Measurements from ENCODE around the gene ARRB2.
A peak's percentile ranks its signal among the peaks of the same experiment; 100 is the strongest.
"Not testable (repeated sequence)": the region's sequence is repeated elsewhere in the genome, so short reads cannot be mapped to it uniquely, and the experiment has no call there.

ARRB2 gene

DNA sequence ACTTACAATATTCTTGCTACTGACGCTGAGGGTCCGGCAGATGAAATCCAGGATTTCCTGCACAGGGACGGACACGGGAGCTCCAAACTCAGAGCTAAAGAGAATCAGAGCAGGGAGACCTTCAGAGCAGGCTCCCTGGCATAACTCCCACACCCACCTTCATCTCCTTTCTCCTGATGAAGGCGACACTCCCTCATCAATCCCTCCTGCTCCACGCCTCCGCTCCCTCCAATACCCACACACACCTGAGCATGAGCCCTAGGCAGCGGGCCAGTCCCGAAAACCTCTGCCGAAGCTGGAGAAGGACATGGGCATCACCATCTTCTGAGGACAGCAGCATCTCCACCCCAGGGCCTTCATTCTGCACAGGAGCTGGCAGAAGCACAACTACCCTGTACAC is 34.6 kb upstream of the ARRB2 start:
- peaks cover 57% of the 10 kb centered on the region for H3K36me3 ChIP-seq (ENCODE audit: insufficient read depth, low read length)
- no peaks in the 10 kb centered on the region for H3K27me3 ChIP-seq (ENCODE audit: control insufficient read depth, insufficient read depth, low read length)
- no peak overlapping the region for H3K4me3 ChIP-seq (ENCODE audit: low read length)
- H3K4me2 ChIP-seq (ENCODE audit: low read length): no peak overlapping the region
- H3K9me3 ChIP-seq (replicated peaks; ENCODE audit: low read length): no peaks in the 10 kb centered on the region
- H3K4me1 ChIP-seq (ENCODE audit: control insufficient read depth, insufficient read depth, low read length): peaks cover 21% of the 10 kb centered on the region
- H3K9ac ChIP-seq (ENCODE audit: low read depth, low read length): no peak overlapping the region

DNA sequence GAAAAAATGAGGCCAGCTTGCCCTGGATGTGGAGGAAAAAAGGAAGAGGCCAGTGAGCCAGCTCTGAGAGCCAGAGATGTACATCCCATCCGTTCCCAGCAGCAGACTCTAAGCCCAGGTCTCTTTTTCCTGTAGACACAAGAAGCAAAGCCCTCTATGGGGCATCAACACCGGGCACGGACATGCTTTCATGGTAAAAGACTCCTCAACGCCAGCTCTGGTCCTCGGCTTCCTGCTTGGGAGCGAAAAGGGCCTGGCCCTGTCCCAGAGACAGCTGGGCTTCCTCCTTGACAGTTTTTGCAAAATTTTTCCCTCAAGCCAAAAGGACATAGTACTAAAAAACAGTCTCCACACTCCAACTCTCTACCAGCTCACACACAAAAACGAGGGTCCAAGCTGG is 33.6 kb upstream of the ARRB2 start:
- Histone ChIP-seq H3K4me1 (ENCODE audit: control insufficient read depth, insufficient read depth, low read length) (peaks cover 21% of the 10 kb centered on the region), H3K9me3 (replicated peaks; ENCODE audit: low read length) (no peaks in the 10 kb centered on the region), H3K27me3 (ENCODE audit: control insufficient read depth, insufficient read depth, low read length) (no peaks in the 10 kb centered on the region), H3K4me2 (ENCODE audit: low read length) (no peak overlapping the region), H3K36me3 (ENCODE audit: insufficient read depth, low read length) (peaks cover 51% of the 10 kb centered on the region), H3K4me3 (ENCODE audit: low read length) (no peak overlapping the region), H3K9ac (ENCODE audit: low read depth, low read length) (no peak overlapping the region)

DNA sequence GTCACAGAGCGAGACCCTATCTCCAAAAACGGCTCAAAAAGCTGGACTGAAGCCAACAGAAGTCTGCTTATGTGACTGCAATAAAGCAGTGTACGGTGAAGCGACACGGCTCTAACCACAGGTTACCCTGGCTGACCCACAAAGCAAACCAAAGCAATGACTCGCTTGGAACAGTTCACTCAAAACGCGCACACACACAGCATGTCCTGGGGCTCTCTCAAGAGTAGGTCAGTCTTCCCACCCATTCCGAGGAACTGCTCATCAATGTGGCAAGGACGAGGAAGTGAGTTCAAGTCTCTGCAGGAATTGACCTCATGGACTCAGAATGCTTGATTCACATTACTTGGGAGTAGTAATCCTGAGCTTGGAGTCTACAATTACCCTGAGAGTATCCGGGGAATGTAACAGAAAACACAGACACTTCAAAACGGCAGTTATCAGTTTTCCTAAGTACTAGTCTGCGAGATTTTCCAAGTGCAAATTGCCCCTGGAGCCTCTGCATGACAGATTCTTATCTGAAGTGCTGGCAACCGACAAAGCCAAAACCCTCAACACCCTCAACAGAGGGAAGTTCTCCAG is 31.9 kb upstream of the ARRB2 start:
- Histone ChIP-seq H3K4me1 (ENCODE audit: control insufficient read depth, insufficient read depth, low read length) (peaks cover 21% of the 10 kb centered on the region), H3K27me3 (ENCODE audit: control insufficient read depth, insufficient read depth, low read length) (no peaks in the 10 kb centered on the region), H3K9ac (ENCODE audit: low read depth, low read length) (peak overlapping the region; percentile 12), H3K4me3 (ENCODE audit: low read length) (no peak overlapping the region), H3K4me2 (ENCODE audit: low read length) (peak overlapping the region; percentile 35), H3K9me3 (replicated peaks; ENCODE audit: low read length) (no peaks in the 10 kb centered on the region), H3K36me3 (ENCODE audit: insufficient read depth, low read length) (peaks cover 54% of the 10 kb centered on the region)

DNA sequence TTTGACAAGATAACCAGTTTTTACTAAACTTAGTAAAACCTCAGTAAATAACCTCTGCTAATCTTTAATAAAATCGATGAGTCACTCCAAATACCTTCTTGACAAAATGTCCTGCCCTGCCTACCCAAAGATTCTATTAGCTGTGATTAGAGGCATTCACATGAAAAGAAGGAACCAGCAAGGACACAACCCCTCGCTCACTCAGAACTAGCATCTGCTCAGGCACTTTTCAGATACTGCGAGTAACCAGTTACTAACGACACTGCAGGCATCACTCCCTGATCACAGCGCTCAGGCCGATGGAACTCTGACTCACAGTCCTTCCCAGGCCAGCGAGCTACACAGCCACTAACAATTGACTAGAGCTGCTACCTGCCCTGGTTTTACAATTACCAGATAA is 30.8 kb upstream of the ARRB2 start:
- Histone ChIP-seq H3K36me3 (ENCODE audit: insufficient read depth, low read length) (peaks cover 45% of the 10 kb centered on the region), H3K9me3 (replicated peaks; ENCODE audit: low read length) (no peaks in the 10 kb centered on the region), H3K4me2 (ENCODE audit: low read length) (no peak overlapping the region), H3K4me3 (ENCODE audit: low read length) (no peak overlapping the region), H3K4me1 (ENCODE audit: control insufficient read depth, insufficient read depth, low read length) (peaks cover 21% of the 10 kb centered on the region), H3K27me3 (ENCODE audit: control insufficient read depth, insufficient read depth, low read length) (no peaks in the 10 kb centered on the region), H3K9ac (ENCODE audit: low read depth, low read length) (no peak overlapping the region)

DNA sequence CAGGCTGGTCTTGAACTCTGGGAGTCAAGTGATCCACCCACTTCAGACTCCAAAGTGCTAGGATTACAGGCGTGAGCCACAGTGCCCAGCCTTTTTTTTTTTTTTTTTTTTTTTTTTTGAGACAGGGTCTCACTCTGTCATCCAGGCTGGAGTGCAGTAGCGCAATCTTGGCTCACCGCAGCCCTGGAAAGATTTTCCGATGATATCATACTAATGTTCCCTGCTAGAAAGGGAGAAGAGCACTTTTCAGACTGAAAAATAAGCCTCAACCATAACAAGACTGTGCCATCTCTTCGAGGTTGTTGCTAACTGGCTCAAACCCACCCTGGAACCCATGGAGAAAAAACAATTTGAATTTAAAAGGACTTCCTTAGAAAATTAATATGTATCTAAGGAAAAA is 26.7 kb upstream of the ARRB2 start:
- Histone ChIP-seq H3K36me3 (ENCODE audit: insufficient read depth, low read length) (peaks cover 22% of the 10 kb centered on the region), H3K4me1 (ENCODE audit: control insufficient read depth, insufficient read depth, low read length) (peaks cover 14% of the 10 kb centered on the region)
- not testable (repeated sequence) for H3K9me3 ChIP-seq (replicated peaks; ENCODE audit: low read length); H3K4me3 ChIP-seq (ENCODE audit: low read length); H3K4me2 ChIP-seq (ENCODE audit: low read length); H3K9ac ChIP-seq (ENCODE audit: low read depth, low read length); H3K27me3 ChIP-seq (ENCODE audit: control insufficient read depth, insufficient read depth, low read length)

DNA sequence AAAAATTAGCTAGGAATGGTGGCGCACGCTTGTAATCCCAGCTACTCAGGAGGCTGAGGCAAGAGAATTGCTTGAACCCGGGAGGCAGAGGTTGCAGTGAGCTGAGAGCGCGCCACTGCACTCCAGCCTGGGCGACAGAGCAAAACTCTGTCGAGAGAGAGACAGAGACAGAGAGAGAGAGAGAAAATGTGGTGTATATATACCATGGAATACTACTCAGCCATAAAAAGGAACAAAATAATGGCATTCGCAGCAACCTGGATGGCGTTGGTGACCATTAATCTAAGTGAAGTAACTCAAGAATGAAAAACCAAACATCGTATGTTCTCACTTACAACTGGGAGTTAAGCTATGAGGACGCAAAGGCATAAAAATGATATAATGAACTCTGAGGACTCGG is 20.6 kb upstream of the ARRB2 start:
- H3K4me1 ChIP-seq (ENCODE audit: control insufficient read depth, insufficient read depth, low read length); H3K9me3 ChIP-seq (replicated peaks; ENCODE audit: low read length); H3K36me3 ChIP-seq (ENCODE audit: insufficient read depth, low read length); H3K27me3 ChIP-seq (ENCODE audit: control insufficient read depth, insufficient read depth, low read length); H3K4me2 ChIP-seq (ENCODE audit: low read length); H3K4me3 ChIP-seq (ENCODE audit: low read length); H3K9ac ChIP-seq (ENCODE audit: low read depth, low read length): not testable (repeated sequence)

DNA sequence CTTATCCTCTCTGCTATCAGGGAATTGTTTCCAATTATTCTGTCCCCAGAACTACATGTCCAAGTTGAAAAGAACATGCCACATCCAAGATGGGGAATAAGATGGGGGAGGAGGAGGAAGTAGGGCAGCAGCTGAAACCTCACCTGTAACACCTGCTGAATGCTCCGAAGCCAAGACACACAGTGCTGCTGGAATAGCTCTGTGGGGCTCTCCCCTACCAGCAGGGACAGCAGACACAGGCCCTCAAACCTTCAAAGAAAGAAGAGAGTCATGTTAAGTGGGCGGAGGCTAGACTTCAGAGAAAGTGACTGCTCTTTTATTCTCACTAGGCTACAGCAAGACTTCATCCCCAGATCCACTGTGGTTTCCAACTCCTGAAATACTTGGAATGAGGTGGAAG is 19.7 kb upstream of the ARRB2 start:
- Histone ChIP-seq H3K4me1 (ENCODE audit: control insufficient read depth, insufficient read depth, low read length) (no peaks in the 10 kb centered on the region), H3K4me2 (ENCODE audit: low read length) (no peak overlapping the region), H3K9ac (ENCODE audit: low read depth, low read length) (no peak overlapping the region), H3K4me3 (ENCODE audit: low read length) (no peak overlapping the region), H3K27me3 (ENCODE audit: control insufficient read depth, insufficient read depth, low read length) (no peaks in the 10 kb centered on the region), H3K36me3 (ENCODE audit: insufficient read depth, low read length) (peaks cover 9% of the 10 kb centered on the region), H3K9me3 (replicated peaks; ENCODE audit: low read length) (no peaks in the 10 kb centered on the region)

DNA sequence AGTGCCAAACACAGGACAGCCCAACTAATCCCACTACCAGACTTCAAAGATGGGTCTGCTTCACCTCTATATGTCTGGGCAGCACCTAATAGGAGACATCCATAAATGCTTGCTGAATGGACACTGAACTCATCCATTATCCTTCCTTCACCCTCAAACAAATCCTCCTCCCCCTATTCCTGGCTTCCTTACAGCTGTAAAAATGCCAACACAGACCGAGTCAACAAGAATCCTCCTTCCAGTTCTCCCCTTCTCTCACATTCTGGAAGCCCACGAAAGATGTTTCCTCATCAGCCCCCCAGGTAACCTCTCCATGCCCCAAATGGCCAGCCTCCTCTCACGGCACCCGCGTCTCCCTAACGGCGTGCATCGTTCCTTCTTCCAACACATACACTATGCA is 18.7 kb upstream of the ARRB2 start:
- H3K4me3 ChIP-seq (ENCODE audit: low read length): no peak overlapping the region
- H3K27me3 ChIP-seq (ENCODE audit: control insufficient read depth, insufficient read depth, low read length): no peaks in the 10 kb centered on the region
- no peaks in the 10 kb centered on the region for H3K4me1 ChIP-seq (ENCODE audit: control insufficient read depth, insufficient read depth, low read length)
- H3K9ac ChIP-seq (ENCODE audit: low read depth, low read length): no peak overlapping the region
- H3K4me2 ChIP-seq (ENCODE audit: low read length): no peak overlapping the region
- peaks cover 14% of the 10 kb centered on the region for H3K36me3 ChIP-seq (ENCODE audit: insufficient read depth, low read length)
- no peaks in the 10 kb centered on the region for H3K9me3 ChIP-seq (replicated peaks; ENCODE audit: low read length)

DNA sequence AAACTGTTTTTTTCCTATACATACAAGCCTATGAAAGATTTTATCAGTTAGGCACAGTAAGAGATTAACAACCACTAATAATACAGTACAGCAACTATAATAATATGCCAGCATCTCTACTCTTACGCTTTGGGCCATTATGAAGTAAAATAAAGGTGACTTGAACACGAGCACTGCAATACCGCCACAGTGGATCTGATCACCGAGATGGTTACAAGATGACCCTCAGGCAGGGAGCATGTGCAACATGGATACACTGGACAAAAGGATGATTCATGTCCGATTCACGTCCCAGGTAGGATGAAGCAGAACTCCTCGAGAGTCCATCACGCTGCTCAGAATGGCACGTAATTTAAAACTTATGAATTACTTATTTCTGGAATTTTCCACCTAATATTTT is 17.0 kb upstream of the ARRB2 start:
- peaks cover 13% of the 10 kb centered on the region for H3K36me3 ChIP-seq (ENCODE audit: insufficient read depth, low read length)
- no peaks in the 10 kb centered on the region for H3K27me3 ChIP-seq (ENCODE audit: control insufficient read depth, insufficient read depth, low read length)
- no peaks in the 10 kb centered on the region for H3K9me3 ChIP-seq (replicated peaks; ENCODE audit: low read length)
- H3K9ac ChIP-seq (ENCODE audit: low read depth, low read length): no peak overlapping the region
- H3K4me1 ChIP-seq (ENCODE audit: control insufficient read depth, insufficient read depth, low read length): no peaks in the 10 kb centered on the region
- H3K4me2 ChIP-seq (ENCODE audit: low read length): no peak overlapping the region
- H3K4me3 ChIP-seq (ENCODE audit: low read length): no peak overlapping the region

DNA sequence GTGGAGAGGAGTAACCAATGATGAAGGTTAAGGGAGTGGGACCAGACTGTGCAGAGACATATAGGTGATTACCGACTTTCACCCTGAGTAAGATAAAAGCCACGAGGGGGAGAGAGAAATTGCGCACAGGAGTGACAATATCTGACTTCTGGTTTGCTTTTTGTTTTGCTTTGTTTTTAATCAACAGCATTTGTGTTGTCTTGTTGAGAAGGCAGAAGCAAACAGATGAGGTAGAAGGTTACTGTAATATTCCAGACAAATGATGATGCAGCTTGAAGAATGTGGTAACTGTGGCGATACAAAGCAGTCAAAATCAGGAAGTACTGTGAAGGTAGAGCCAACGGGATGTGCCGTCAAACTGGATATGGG is 14.0 kb upstream of the ARRB2 start:
- Histone ChIP-seq H3K9ac (ENCODE audit: low read depth, low read length) (no peak overlapping the region), H3K9me3 (replicated peaks; ENCODE audit: low read length) (no peaks in the 10 kb centered on the region), H3K36me3 (ENCODE audit: insufficient read depth, low read length) (peaks cover 13% of the 10 kb centered on the region), H3K4me3 (ENCODE audit: low read length) (no peak overlapping the region), H3K4me2 (ENCODE audit: low read length) (no peak overlapping the region), H3K27me3 (ENCODE audit: control insufficient read depth, insufficient read depth, low read length) (no peaks in the 10 kb centered on the region), H3K4me1 (ENCODE audit: control insufficient read depth, insufficient read depth, low read length) (no peaks in the 10 kb centered on the region)

DNA sequence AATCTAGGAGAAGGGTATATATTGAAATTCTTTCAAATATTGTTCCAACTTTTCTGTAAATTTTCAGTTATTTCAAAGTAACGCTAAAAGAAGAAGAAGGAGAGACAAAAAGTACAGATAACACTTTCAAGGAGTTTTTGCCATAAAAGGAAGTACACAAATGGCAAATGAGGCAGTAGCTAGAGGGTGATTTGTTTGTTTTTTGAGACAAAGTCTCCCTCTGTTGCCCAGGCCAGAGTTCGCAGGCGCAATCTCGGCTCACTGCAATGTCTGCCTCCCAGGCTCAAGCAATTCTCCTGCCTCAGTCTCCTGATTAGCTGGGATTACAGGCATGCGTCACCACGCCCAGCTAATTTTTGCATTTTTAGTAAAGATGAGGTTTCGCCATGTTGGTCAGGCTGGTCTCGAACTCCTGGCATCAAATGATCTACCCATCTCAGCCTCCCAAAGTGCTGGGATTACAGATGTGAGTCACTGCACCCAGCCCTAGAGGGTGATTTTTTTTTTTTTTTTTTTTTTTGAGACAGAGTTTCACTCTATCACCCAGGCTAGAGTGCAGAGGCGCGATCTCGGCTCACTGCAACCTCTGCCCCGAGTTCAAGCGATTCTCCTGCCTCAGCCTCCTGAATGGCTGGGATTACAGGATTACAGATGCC is 10.9 kb upstream of the ARRB2 start:
- not testable (repeated sequence) for H3K9ac ChIP-seq (ENCODE audit: low read depth, low read length); H3K9me3 ChIP-seq (replicated peaks; ENCODE audit: low read length); H3K4me2 ChIP-seq (ENCODE audit: low read length); H3K4me3 ChIP-seq (ENCODE audit: low read length); H3K36me3 ChIP-seq (ENCODE audit: insufficient read depth, low read length); H3K27me3 ChIP-seq (ENCODE audit: control insufficient read depth, insufficient read depth, low read length)
- H3K4me1 ChIP-seq (ENCODE audit: control insufficient read depth, insufficient read depth, low read length): peaks cover 10% of the 10 kb centered on the region

DNA sequence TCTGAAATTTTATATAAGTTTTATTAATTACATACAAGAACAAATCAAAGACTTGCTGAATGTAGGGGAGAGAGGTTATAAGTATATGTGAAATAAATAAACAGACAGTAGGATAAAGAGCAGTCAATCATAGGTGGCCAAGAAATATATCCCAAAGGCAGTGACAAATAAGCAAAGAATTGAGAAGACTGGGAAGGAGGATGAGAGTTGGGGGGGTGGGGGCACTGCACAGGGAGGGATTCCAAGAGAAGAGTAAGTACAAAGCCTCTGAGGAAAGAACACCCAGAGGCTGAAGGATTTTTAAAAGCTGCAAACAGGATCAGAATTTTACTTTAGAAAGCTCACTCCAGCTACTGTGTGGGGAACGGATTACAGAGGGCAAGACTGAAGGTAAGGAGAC is 9.3 kb upstream of the ARRB2 start:
- Histone ChIP-seq H3K4me3 (ENCODE audit: low read length) (no peak overlapping the region), H3K36me3 (ENCODE audit: insufficient read depth, low read length) (peaks cover 4% of the 10 kb centered on the region), H3K9me3 (replicated peaks; ENCODE audit: low read length) (no peaks in the 10 kb centered on the region), H3K9ac (ENCODE audit: low read depth, low read length) (no peak overlapping the region), H3K4me1 (ENCODE audit: control insufficient read depth, insufficient read depth, low read length) (peaks cover 10% of the 10 kb centered on the region), H3K27me3 (ENCODE audit: control insufficient read depth, insufficient read depth, low read length) (no peaks in the 10 kb centered on the region), H3K4me2 (ENCODE audit: low read length) (no peak overlapping the region)

Data from skeletal muscle satellite cell (primary cell).